CD4-positive, alpha-beta T cell (primary cell): ENCODE results near the gene PRSS50. TPM values are rescaled to one million over a fixed set of nuclear protein-coding genes. Genes with fewer than 3 reads are reported as not detected.
"Not testable (repeated sequence)": the region's sequence is repeated elsewhere in the genome, so short reads cannot be mapped to it uniquely, and the experiment has no call there.

Experiments used
- ATAC-seq: fragments of 200-7000 bp; cut with Tn5 transposase; one replicate; pipeline ENCODE4 v1.10.0; 2022; ENCODE audit warnings: mild to moderate bottlenecking; ENCODE audit not compliant: poor library complexity
- CTCF ChIA-PET: fragments of 350-600 bp; sonication (Branson Sonifier 250); formaldehyde crosslinking; loops from one replicate; lab custom pipeline; 2021; ENCODE audit warnings: antibody characterized with exemption, inconsistent platforms; lab: Charles Lee
- POLR2A ChIA-PET: fragments of 350-600 bp; sonication (Branson Sonifier 250); formaldehyde crosslinking; loops from one replicate; lab custom pipeline; 2021; ENCODE audit warnings: antibody characterized with exemption, inconsistent platforms; lab: Charles Lee
- DNase-seq, 14 experiments: peaks; one replicate each; pipeline ENCODE4 v3.0.0-alpha.2; 2013 to 2020; ENCODE audit warnings: mixed read lengths in 2 of 14
- H3K27ac ChIP-seq, 2 donors: one replicate each; pipeline versions ENCODE4 v1.5.1 to v1.7.0; 2013; ENCODE audit warnings: low read length in 2 of 2, low read depth in 1 of 2, mild to moderate bottlenecking in 1 of 2
- H3K27me3 ChIP-seq, 2 experiments: 1 replicate in 1 of 2; 2 replicates in 1 of 2; pipeline versions ENCODE4 v1.6.1 to v1.7.0; 2013; ENCODE audit warnings: low read length in 2 of 2, control low read depth in 1 of 2, mild to moderate bottlenecking in 1 of 2, moderate library complexity in 1 of 2; ENCODE audit not compliant: insufficient read depth in 2 of 2, control insufficient read depth in 1 of 2
- H3K36me3 ChIP-seq: one replicate; pipeline ENCODE4 v1.6.1; 2013; ENCODE audit warnings: low read length, control low read depth; ENCODE audit not compliant: insufficient read depth
- H3K4me1 ChIP-seq: one replicate; pipeline ENCODE4 v1.6.1; 2013; ENCODE audit warnings: low read length, control low read depth; ENCODE audit not compliant: insufficient read depth
- H3K4me3 ChIP-seq: one replicate; pipeline ENCODE4 v1.5.1; 2013; ENCODE audit warnings: mild to moderate bottlenecking, low read length, moderate library complexity
- H3K9me3 ChIP-seq, 2 experiments: 1 replicate in 1 of 2; 2 replicates in 1 of 2; pipeline versions ENCODE4 v1.6.1 to v1.7.0; 2013; ENCODE audit warnings: low read length in 2 of 2, mild to moderate bottlenecking in 2 of 2, control low read depth in 1 of 2, moderate library complexity in 1 of 2; ENCODE audit not compliant: control insufficient read depth in 1 of 2, insufficient read depth in 1 of 2
- H3K27ac Mint-ChIP-seq: one replicate; pipeline ENCODE4 v1.8.0; 2020; ENCODE audit warnings: mixed read lengths
- H3K27me3 Mint-ChIP-seq: one replicate; pipeline ENCODE4 v1.8.0; 2021; ENCODE audit warnings: mixed read lengths
- H3K36me3 Mint-ChIP-seq: one replicate; pipeline ENCODE4 v1.8.0; 2021; ENCODE audit warnings: low read depth, mixed read lengths
- H3K4me1 Mint-ChIP-seq: one replicate; pipeline ENCODE4 v1.8.0; 2021; ENCODE audit warnings: low read depth, mixed read lengths
- H3K4me3 Mint-ChIP-seq: one replicate; pipeline ENCODE4 v1.8.0; 2020; ENCODE audit warnings: mild to moderate bottlenecking, mixed read lengths
- H3K9me3 Mint-ChIP-seq: one replicate; pipeline ENCODE4 v1.8.0; 2020; ENCODE audit warnings: mixed read lengths
- CTCF ChIP-seq: fragments of 200-600 bp; IDR thresholded peaks from one replicate; pipeline ENCODE4 v1.8.0; 2022; ENCODE audit warnings: antibody characterized with exemption, mild to moderate bottlenecking
- intact Hi-C, 2 experiments: fragments of 100-400 bp; cut with DNase I in 1 of 2; cut with micrococcal nuclease in 1 of 2; formaldehyde crosslinking; loops; one replicate each; pipeline versions ENCODE4 v1.15.1 to v1.9.0; 2023 to 2025; cut with DNase I, micrococcal nuclease
- total RNA-seq, 174 experiments: library from RNA in 2 of 174; stranded (reverse) in 2 of 174; gene quantifications; one replicate each; pipeline ENCODE4 v1.2.3 and lab custom pipeline; 2021 to 2026

Gene PRSS50
- total RNA-seq, 2 experiments from 2014 or later = not detected

GRCh38 chr3:46759239-46760167, 41.8 kb upstream of the PRSS50 start:
- Histone ChIP-seq H3K36me3 (no peaks in the 10 kb centered on the region), H3K27me3 (peaks cover 0 to 5% of the 10 kb centered on the region in 2 experiments), H3K27ac (no peak overlapping the region), H3K4me1 (no peaks in the 10 kb centered on the region), H3K9me3 (peaks cover 6 to 17% of the 10 kb centered on the region in 2 experiments), H3K4me3 (no peak overlapping the region)
- H3K9me3 Mint-ChIP-seq = no peaks in the 10 kb centered on the region
- no peak for ATAC-seq
- H3K4me3 Mint-ChIP-seq = no peak overlapping the region
- POLR2A ChIA-PET = no interaction called here
- TF ChIP-seq CTCF = no peak
- CTCF ChIA-PET = no interaction called here
- no peaks in the 10 kb centered on the region for H3K4me1 Mint-ChIP-seq
- no peaks in the 10 kb centered on the region for H3K27me3 Mint-ChIP-seq
- no peaks in the 10 kb centered on the region for H3K36me3 Mint-ChIP-seq
- no peak overlapping the region for H3K27ac Mint-ChIP-seq
- intact Hi-C loops = no loop called here
- no peak for DNase-seq

- ATAC-seq (no peak), DNase-seq (no peak)
- POLR2A ChIA-PET = no interaction called here
- peaks cover 10% of the 10 kb centered on the region for H3K4me1 Mint-ChIP-seq
- H3K36me3 Mint-ChIP-seq = no peaks in the 10 kb centered on the region
- TF ChIP-seq CTCF = no peak
- Histone ChIP-seq H3K27ac (no peak overlapping the region), H3K4me1 (no peaks in the 10 kb centered on the region), H3K9me3 (no peaks in the 10 kb centered on the region), H3K4me3 (no peak overlapping the region), H3K36me3 (no peaks in the 10 kb centered on the region), H3K27me3 (peaks cover 0 to 4% of the 10 kb centered on the region in 2 experiments)
- no peak overlapping the region for H3K4me3 Mint-ChIP-seq
- H3K27me3 Mint-ChIP-seq = no peaks in the 10 kb centered on the region
- intact Hi-C loops = no loop called here
- H3K27ac Mint-ChIP-seq = no peak overlapping the region
- CTCF ChIA-PET = no interaction called here
- H3K9me3 Mint-ChIP-seq = no peaks in the 10 kb centered on the region
Measured at GRCh38 chr3:46756642-46757041, 39.0 kb upstream of the PRSS50 start.

- Mint-ChIP-seq H3K9me3 (no peaks in the 10 kb centered on the region), H3K4me1 (peaks cover 10% of the 10 kb centered on the region), H3K27me3 (no peaks in the 10 kb centered on the region), H3K4me3 (no peak overlapping the region), H3K36me3 (no peaks in the 10 kb centered on the region), H3K27ac (no peak overlapping the region)
- no peak for ATAC-seq
- no peaks in the 10 kb centered on the region for H3K36me3 ChIP-seq
- POLR2A ChIA-PET = no interaction called here
- CTCF ChIA-PET = no interaction called here
- H3K27ac ChIP-seq = no peak overlapping the region
- H3K27me3 ChIP-seq = peaks cover 0 to 4% of the 10 kb centered on the region in 2 experiments
- no peaks in the 10 kb centered on the region for H3K9me3 ChIP-seq
- intact Hi-C loops = no loop called here
- no peak overlapping the region for H3K4me3 ChIP-seq
- DNase-seq = no peak
- H3K4me1 ChIP-seq = no peaks in the 10 kb centered on the region
- no peak for TF ChIP-seq CTCF
Measured at GRCh38 chr3:46755646-46756045, 38.0 kb upstream of the PRSS50 start.

- H3K9me3 ChIP-seq, H3K27ac ChIP-seq, H3K9me3 Mint-ChIP-seq, H3K27me3 Mint-ChIP-seq, H3K4me1 ChIP-seq, H3K36me3 ChIP-seq, H3K27ac Mint-ChIP-seq, H3K36me3 Mint-ChIP-seq, CTCF ChIA-PET, H3K4me1 Mint-ChIP-seq, H3K4me3 ChIP-seq, H3K4me3 Mint-ChIP-seq, POLR2A ChIA-PET, H3K27me3 ChIP-seq: not testable (repeated sequence)
- intact Hi-C loops = loop anchor here in 1 of 2 experiments (2.0 kb wide), 1 partner anchor 58 kb away; no protein-coding TSS in a partner anchor
- ATAC-seq (peak; percentile 91), DNase-seq (peak in 3 of 14 experiments; percentile 10 to 17 (median 16))
Measured at GRCh38 chr3:46753127-46753526, 35.5 kb upstream of the PRSS50 start.
